NCI-H146 treated with DMSO at 0.1 percent for 48 hours (cell line): Measurements from ENCODE around the gene CD1B.
"Not testable (repeated sequence)": the region's sequence is repeated elsewhere in the genome, so short reads cannot be mapped to it uniquely, and the experiment has no call there.

ENCODE experiments used
- DNase-seq: peaks from one replicate; lab custom pipeline; 2025; ENCODE audit not compliant: unreplicated experiment; lab: John Stamatoyannopoulos, UW

CD1B gene

GRCh38 chr1:158329300-158329699, 2.0 kb downstream of the CD1B start:
- DNase-seq, result no peak

GRCh38 chr1:158328426-158328825, 2.9 kb downstream of the CD1B start:
- no peak for DNase-seq

- no peak for DNase-seq
Observed at GRCh38 chr1:158327481-158327880, 3.9 kb downstream of the CD1B start.

DNA sequence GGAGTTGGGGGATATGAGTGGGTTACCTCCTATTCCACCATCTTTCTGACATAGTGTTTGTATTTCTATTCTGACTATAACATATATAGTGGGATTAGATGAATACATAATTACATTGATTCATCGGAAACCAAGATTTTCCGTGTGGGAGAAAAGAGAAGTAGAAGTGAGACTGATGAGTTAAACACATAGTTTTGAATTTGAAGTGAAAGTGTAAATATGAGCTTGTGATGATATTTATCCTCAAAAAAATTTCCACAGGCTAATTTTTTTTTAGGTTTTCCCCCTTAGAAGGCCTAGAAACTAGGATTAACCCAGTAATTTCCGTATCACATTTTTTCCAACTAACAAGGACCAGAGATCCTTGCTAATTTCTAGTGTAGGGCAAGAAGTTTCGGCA, 6.9 kb downstream of the CD1B start:
- no peak for DNase-seq

- no peak for DNase-seq
Observed at GRCh38 chr1:158323866-158324265, 7.5 kb downstream of the CD1B start.

DNA sequence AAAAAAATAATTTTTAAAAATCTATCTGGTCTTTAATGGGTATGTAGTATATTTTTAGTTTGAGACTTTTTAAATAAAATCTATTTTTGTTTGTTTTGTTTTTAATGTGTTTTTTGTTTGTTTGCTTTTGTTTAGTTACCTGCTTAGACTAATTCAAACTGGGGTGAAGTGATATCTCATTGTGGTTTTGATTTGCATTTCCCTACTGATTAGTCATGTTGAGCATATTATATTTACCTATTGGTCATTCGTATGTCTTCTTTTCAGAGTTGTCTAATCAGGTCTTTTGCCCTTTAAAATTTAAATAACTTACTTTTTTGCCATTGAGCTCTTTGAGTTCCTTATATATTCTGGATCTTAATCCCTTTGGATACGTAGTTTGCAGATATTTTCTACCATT, 20.3 kb downstream of the CD1B start:
- DNase-seq, result no peak

DNA sequence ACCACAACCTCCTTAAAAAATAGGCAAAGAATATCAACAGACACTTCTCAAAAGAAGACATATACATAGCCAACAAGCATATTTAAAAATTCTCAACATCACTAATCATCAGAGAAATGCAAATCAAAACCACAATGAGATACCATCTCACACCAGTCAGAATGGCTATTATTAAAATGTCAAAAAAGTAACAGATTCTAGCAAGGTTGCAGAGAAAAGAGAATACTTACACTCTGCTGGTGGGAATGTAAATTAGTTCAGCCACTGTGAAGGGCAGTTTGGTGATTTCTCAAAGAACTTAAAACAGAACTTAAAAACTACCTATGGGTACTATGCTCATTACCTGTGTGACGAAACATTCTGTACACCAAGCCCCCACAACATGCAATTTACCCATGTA, 20.7 kb downstream of the CD1B start:
- no peak for DNase-seq

GRCh38 chr1:158295791-158296190, 35.5 kb downstream of the CD1B start:
- no peak for DNase-seq

GRCh38 chr1:158290321-158290844, 40.9 kb downstream of the CD1B start:
- DNase-seq, result no peak

DNA sequence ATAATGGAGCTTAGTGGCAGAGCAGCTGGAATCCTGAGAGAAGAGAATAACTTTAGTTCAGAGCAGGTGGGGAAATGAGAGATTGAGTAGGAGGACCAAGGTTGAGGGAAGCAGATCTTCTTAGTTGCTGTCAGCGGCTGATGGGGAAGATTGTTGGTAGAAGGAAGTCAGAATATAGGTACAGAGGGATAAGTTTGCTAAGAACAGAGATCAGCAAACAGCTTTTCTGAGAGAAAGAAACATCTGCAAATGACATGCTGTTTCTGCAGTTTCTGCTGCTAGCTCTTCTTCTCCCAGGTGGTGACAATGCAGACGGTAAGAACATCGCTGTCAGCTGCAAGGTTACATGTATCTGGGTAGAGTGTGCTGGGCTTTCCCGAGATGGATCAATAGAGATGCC, 41.5 kb downstream of the CD1B start, which contains the start of gene CD1C:
Gene CD1C (plus strand): TSS at position 113 of the 400 bp plus-strand sequence. CDS start 142 bp downstream, at position 255.
- DNase-seq, result no peak

DNA sequence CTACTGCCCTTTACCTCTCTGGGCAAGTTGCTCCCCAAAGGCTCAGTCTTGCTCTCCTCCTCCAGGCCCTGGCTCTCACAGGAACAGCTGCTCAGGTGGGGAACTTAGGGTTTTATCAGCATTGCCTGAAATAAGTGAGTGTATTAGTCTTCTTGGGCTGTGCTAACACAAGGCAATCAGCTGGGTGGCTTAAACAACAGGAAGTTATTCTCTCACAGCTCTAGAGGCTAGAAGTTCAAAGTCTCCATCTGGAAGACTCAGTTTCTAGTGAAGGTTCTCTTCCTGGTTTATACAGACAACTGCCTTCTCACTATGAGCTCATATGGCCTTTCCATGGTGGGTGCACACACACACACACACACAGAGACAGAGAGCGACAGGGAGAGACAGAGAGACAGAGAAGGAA, 44.4 kb downstream of the CD1B start:
- no peak for DNase-seq

GRCh38 chr1:158286487-158286886, 44.8 kb downstream of the CD1B start:
- DNase-seq, result no peak

DNA sequence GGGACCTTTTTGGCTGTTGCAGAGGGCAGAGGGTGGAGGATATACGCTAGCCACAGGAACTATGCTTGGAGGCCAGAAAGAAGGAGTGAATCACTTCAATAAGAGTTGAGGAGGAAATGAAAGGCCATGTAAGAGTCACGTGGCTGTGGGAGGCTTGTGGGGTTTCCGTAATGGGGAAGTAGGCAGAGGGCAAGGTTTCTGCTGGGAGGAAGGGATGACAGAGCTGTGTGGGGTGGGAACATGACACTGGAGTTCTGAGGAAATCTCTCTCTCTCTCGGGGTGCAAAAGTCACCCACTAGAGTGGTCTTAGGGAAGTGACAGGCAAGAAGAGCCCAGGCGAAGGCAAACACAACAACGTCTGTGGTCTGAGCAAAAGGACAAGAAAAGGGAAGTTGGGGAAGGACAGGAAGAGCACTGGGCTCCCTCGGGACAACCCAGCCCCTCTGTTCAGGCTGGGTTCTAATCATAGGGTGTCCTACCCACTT, 45.5 kb downstream of the CD1B start:
- DNase-seq, result no peak

- DNase-seq, result no peak
Observed at GRCh38 chr1:158283965-158284364, 47.4 kb downstream of the CD1B start.

DNA sequence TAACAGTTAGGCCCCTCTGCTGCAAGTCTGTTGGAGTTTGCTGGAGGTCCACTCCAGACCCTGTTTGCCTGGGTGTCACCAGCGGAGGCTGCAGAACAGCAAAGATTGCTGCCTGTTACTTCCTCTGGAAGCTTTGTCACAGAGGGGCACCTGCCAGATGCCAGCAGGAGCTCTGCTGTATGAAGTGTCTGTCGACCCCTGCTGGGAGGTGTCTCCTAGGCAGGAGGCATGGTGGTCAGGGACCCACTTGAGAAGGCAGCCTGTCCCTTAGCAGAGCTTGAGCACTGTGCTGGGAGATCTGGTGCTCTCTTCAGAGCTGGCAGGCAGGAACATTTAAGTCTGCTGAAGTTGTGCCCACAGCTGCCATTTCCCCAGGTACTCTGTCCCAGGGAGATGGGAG, 48.9 kb downstream of the CD1B start:
- DNase-seq, result not testable (repeated sequence)
